Liver (tissue), 9 donors: ENCODE data around the gene SLC1A5. TPM values are rescaled to one million over a fixed set of nuclear protein-coding genes. Genes with fewer than 3 reads are reported as not detected.
A peak's percentile ranks its signal among the peaks of the same experiment; 100 is the strongest.

Experiments used
- DNase-seq: peaks from one replicate; pipeline ENCODE4 v3.0.0-alpha.2; 2017; ENCODE audit warnings: low spot score
- H3K27ac ChIP-seq, 2 donors: one replicate each; pipeline ENCODE4 v1.7.0; 2013; ENCODE audit warnings: inconsistent platforms in 2 of 2, low read length in 2 of 2, control low read depth in 1 of 2, low read depth in 1 of 2, mild to moderate bottlenecking in 1 of 2
- H3K27me3 ChIP-seq, 4 donors: one replicate each; pipeline versions ENCODE4 v1.6.1 to v1.7.0; 2013; ENCODE audit warnings: low read length in 3 of 4, inconsistent platforms in 1 of 4, mild to moderate bottlenecking in 1 of 4, moderate library complexity in 1 of 4; ENCODE audit not compliant: control insufficient read depth in 4 of 4, insufficient read depth in 4 of 4
- H3K36me3 ChIP-seq, 4 donors: one replicate each; pipeline versions ENCODE4 v1.6.1 to v1.7.0; 2013; ENCODE audit warnings: low read length in 3 of 4, mild to moderate bottlenecking in 3 of 4, low read depth in 1 of 4, moderate library complexity in 1 of 4; ENCODE audit not compliant: control insufficient read depth in 4 of 4, insufficient read depth in 3 of 4
- H3K4me1 ChIP-seq, 4 donors: one replicate each; pipeline versions ENCODE4 v1.6.1 to v1.7.0; 2013; ENCODE audit warnings: low read length in 3 of 4, mild to moderate bottlenecking in 3 of 4, moderate library complexity in 1 of 4; ENCODE audit not compliant: control insufficient read depth in 4 of 4, insufficient read depth in 4 of 4
- H3K4me3 ChIP-seq, 3 donors: one replicate each; pipeline versions ENCODE4 v1.6.1 to v1.7.0; 2013; ENCODE audit warnings: low read length in 3 of 3, control low read depth in 1 of 3, low read depth in 1 of 3, mild to moderate bottlenecking in 1 of 3
- H3K9ac ChIP-seq, 2 donors: one replicate each; pipeline ENCODE4 v1.7.0; 2013; ENCODE audit warnings: low read length in 2 of 2, mild to moderate bottlenecking in 2 of 2, moderate library complexity in 2 of 2, control low read depth in 1 of 2, low read depth in 1 of 2
- H3K9me3 ChIP-seq, 4 donors: one replicate each; pipeline versions ENCODE4 v1.6.1 to v1.7.0; 2013; ENCODE audit warnings: low read length in 3 of 4; ENCODE audit not compliant: control insufficient read depth in 4 of 4
- EGR1 ChIP-seq, 2 donors: IDR thresholded peaks; 2 replicates each; pipeline ENCODE4 v1.6.1; 2016 to 2018; ENCODE audit warnings: antibody characterized with exemption in 2 of 2, low read depth in 2 of 2
- FOXA1 ChIP-seq: IDR thresholded peaks from 2 replicates; pipeline ENCODE4 v1.6.1; 2016; ENCODE audit warnings: antibody characterized with exemption
- FOXA2 ChIP-seq: IDR thresholded peaks from 2 replicates; pipeline ENCODE4 v1.6.1; 2016; ENCODE audit warnings: antibody characterized with exemption
- GABPA ChIP-seq, 2 donors: IDR thresholded peaks in 1 of 2; conservative IDR thresholded peaks in 1 of 2; 2 replicates each; pipeline ENCODE4 v1.6.1; 2016; ENCODE audit warnings: antibody characterized with exemption in 2 of 2, mild to moderate bottlenecking in 1 of 2, moderate library complexity in 1 of 2
- HNF4A ChIP-seq, 2 donors: conservative IDR thresholded peaks; 2 replicates each; pipeline ENCODE4 v1.6.1; 2016; ENCODE audit warnings: antibody characterized with exemption in 2 of 2, mild to moderate bottlenecking in 2 of 2
- JUND ChIP-seq, 2 donors: IDR thresholded peaks; 2 replicates each; pipeline ENCODE4 v1.6.1; 2016; ENCODE audit warnings: antibody characterized with exemption in 2 of 2
- RAD21 ChIP-seq, 2 donors: IDR thresholded peaks; 2 replicates each; pipeline ENCODE4 v1.6.1; 2016; ENCODE audit warnings: antibody characterized with exemption in 2 of 2, mild to moderate bottlenecking in 2 of 2
- REST ChIP-seq: IDR thresholded peaks from 2 replicates; pipeline ENCODE4 v1.6.1; 2016; ENCODE audit warnings: antibody characterized with exemption, mild to moderate bottlenecking
- RXRA ChIP-seq, 2 donors: IDR thresholded peaks; 2 replicates each; pipeline ENCODE4 v1.6.1; 2017 to 2018; ENCODE audit warnings: antibody characterized with exemption in 2 of 2, mild to moderate bottlenecking in 1 of 2
- SP1 ChIP-seq: IDR thresholded peaks from 2 replicates; pipeline ENCODE4 v1.6.1; 2018; ENCODE audit warnings: antibody characterized with exemption, mild to moderate bottlenecking
- TAF1 ChIP-seq: conservative IDR thresholded peaks from 2 replicates; pipeline ENCODE4 v1.6.1; 2016; ENCODE audit warnings: antibody characterized with exemption, mild to moderate bottlenecking
- YY1 ChIP-seq: IDR thresholded peaks from 2 replicates; pipeline ENCODE4 v1.6.1; 2016; ENCODE audit warnings: antibody characterized with exemption, mild to moderate bottlenecking
- WGBS: extraction: QIAGEN DNeasy Blood & Tissue Kit; methylation state at CpG from one replicate; pipeline ENCODE4 v1.1.7; 2013; 5-methylcytosine and 5-hydroxymethylcytosine counted together
- polyA plus RNA-seq, 2 donors: library from polyadenylated mRNA; stranded (reverse) in 1 of 2; unstranded in 1 of 2; fragments of 200-250 nt in 1 of 2; fragments of >200 nt in 1 of 2; fragmentation: Nextera tagmentation in 1 of 2; extraction: Ambion mirVana in 1 of 2; gene quantifications; one replicate each; pipeline versions ENCODE4 v1.2.1 to v1.2.3, GENCODE V29; 2013 to 2015
- total RNA-seq, 2 donors: library from RNA; depleted of rRNA; stranded (reverse); fragments of >200 nt; gene quantifications; one replicate each; pipeline ENCODE4 v1.2.3, GENCODE V29; 2014
- TF ChIP-seq, protein P1 (sequence below): fragments of 150-350 bp; IDR thresholded peaks from 2 replicates; pipeline ENCODE4 v1.5.1; 2017; ENCODE audit warnings: improper control_type of control experiment, low read depth, low read length; ENCODE audit not compliant: missing input control
- TF ChIP-seq, protein P2 (sequence below): IDR thresholded peaks from 2 replicates; pipeline ENCODE4 v1.6.1; 2016; ENCODE audit warnings: antibody characterized with exemption
- donor health status: healthy.
- donor health status: healthy.
- donor health status: healthy.
- donor health status: healthy.
- donor health status: healthy.

The SLC1A5 gene
- total and polyA plus RNA-seq, 4 donors = 1.5 to 90.8 (median 6.1) TPM

DNA sequence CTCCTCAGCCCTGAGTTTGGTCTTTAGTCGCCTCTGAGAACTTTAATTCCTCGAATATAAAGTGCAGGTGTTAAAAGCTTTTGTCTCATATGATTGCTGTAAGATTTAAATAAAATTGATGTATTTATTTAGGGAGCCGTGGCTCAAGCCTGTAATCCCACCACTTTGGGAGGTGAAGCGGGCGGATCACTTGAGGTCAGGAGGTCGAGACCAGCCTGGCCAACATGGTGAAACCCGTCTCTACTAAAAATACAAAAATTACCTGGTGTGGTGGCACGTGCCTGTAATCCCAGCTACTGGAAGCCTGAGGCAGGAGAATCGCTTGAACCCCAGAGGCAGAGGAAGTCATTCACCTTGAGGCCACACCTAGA lies 559 bp upstream of the SLC1A5 start:
- Histone ChIP-seq H3K27ac (no peak overlapping the region), H3K9me3 (no peaks in the 10 kb centered on the region), H3K36me3 (no peaks in the 10 kb centered on the region), H3K27me3 (peaks cover 0 to 2% (median 0%) of the 10 kb centered on the region in 4 donors), H3K4me3 (no peak overlapping the region), H3K9ac (no peak overlapping the region), H3K4me1 (peaks cover 7 to 26% (median 15%) of the 10 kb centered on the region in 4 donors)
- TF ChIP-seq EGR1 (IDR thresholded peaks at IDR 0.05; ENCODE audit: low read depth in 2 of 2) (no peak), RXRA (IDR thresholded peaks at IDR 0.05) (no peak)
- TF ChIP-seq, protein P1, sequence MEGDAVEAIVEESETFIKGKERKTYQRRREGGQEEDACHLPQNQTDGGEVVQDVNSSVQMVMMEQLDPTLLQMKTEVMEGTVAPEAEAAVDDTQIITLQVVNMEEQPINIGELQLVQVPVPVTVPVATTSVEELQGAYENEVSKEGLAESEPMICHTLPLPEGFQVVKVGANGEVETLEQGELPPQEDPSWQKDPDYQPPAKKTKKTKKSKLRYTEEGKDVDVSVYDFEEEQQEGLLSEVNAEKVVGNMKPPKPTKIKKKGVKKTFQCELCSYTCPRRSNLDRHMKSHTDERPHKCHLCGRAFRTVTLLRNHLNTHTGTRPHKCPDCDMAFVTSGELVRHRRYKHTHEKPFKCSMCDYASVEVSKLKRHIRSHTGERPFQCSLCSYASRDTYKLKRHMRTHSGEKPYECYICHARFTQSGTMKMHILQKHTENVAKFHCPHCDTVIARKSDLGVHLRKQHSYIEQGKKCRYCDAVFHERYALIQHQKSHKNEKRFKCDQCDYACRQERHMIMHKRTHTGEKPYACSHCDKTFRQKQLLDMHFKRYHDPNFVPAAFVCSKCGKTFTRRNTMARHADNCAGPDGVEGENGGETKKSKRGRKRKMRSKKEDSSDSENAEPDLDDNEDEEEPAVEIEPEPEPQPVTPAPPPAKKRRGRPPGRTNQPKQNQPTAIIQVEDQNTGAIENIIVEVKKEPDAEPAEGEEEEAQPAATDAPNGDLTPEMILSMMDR = no peak
- 64% methylated on average over 9 of the region's 9 CpGs for WGBS
- no peak for DNase-seq

GRCh38 chr19:46787331-46788261 lies 798 bp downstream of the SLC1A5 start:
- TF ChIP-seq REST = no peak
- TF ChIP-seq FOXA1 = no peak
- TF ChIP-seq GABPA (IDR thresholded peaks at IDR 0.05 in 1 of 2, conservative IDR thresholded peaks at IDR 0.05 in 1 of 2) = no peak
- TF ChIP-seq HNF4A (conservative IDR thresholded peaks at IDR 0.05) = no peak
- TF ChIP-seq YY1 = no peak
- no peak for TF ChIP-seq SP1
- no peak for TF ChIP-seq FOXA2
- no peak for TF ChIP-seq JUND (IDR thresholded peaks at IDR 0.05)
- H3K4me1 ChIP-seq = peaks cover 7 to 28% (median 15%) of the 10 kb centered on the region in 4 donors
- H3K9me3 ChIP-seq = no peaks in the 10 kb centered on the region
- H3K27ac ChIP-seq = peak overlapping the region; percentile 63 to 76
- H3K9ac ChIP-seq = peak overlapping the region; percentile 45 to 61
- DNase-seq = peak; percentile 57
- H3K4me3 ChIP-seq = peak overlapping the region; percentile 59 to 65 (median 64)
- 3% methylated on average over 80 of the region's 80 CpGs for WGBS
- peaks cover 0 to 2% (median 0%) of the 10 kb centered on the region in 4 donors for H3K27me3 ChIP-seq
- H3K36me3 ChIP-seq = no peaks in the 10 kb centered on the region

- peak overlapping the region; percentile 59 to 65 (median 64) for H3K4me3 ChIP-seq
- H3K9me3 ChIP-seq = no peaks in the 10 kb centered on the region
- peak; percentile 42 for DNase-seq
- peaks cover 7 to 28% (median 15%) of the 10 kb centered on the region in 4 donors for H3K4me1 ChIP-seq
- 23% methylated on average over 5 of the region's 5 CpGs for WGBS
- peak overlapping the region; percentile 45 to 62 for H3K9ac ChIP-seq
- peaks cover 0 to 2% (median 0%) of the 10 kb centered on the region in 4 donors for H3K27me3 ChIP-seq
- no peaks in the 10 kb centered on the region for H3K36me3 ChIP-seq
- peak overlapping the region; percentile 63 to 76 for H3K27ac ChIP-seq
- TF ChIP-seq FOXA2 (no peak), RAD21 (IDR thresholded peaks at IDR 0.05) (no peak), TAF1 (no peak), GABPA (IDR thresholded peaks at IDR 0.05 in 1 of 2, conservative IDR thresholded peaks at IDR 0.05 in 1 of 2) (no peak), REST (no peak), EGR1 (IDR thresholded peaks at IDR 0.05; ENCODE audit: low read depth in 2 of 2) (no peak)
- TF ChIP-seq, protein P2, sequence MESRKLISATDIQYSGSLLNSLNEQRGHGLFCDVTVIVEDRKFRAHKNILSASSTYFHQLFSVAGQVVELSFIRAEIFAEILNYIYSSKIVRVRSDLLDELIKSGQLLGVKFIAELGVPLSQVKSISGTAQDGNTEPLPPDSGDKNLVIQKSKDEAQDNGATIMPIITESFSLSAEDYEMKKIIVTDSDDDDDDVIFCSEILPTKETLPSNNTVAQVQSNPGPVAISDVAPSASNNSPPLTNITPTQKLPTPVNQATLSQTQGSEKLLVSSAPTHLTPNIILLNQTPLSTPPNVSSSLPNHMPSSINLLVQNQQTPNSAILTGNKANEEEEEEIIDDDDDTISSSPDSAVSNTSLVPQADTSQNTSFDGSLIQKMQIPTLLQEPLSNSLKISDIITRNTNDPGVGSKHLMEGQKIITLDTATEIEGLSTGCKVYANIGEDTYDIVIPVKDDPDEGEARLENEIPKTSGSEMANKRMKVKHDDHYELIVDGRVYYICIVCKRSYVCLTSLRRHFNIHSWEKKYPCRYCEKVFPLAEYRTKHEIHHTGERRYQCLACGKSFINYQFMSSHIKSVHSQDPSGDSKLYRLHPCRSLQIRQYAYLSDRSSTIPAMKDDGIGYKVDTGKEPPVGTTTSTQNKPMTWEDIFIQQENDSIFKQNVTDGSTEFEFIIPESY = no peak
These were observed 1.4 kb downstream of the SLC1A5 start for GRCh38 chr19:46787040-46787330.
